ENCODE measurements around the gene TXN2.

- no peak for TF ChIP-seq CTCF (IDR thresholded peaks at IDR 0.05)
- no peak for TF ChIP-seq POLR2AphosphoS5 (IDR thresholded peaks at IDR 0.05)
- no peak for TF ChIP-seq POLR2A (IDR thresholded peaks at IDR 0.05)
These were observed 47.9 kb downstream of the TXN2 start for GRCh38 chr22:36433318-36434231.
